Head of caudate nucleus (tissue), 42 donors: ENCODE data around the gene ANKRD33B.
A peak's percentile ranks its signal among the peaks of the same experiment; 100 is the strongest.

Experiments used
- DNase-seq, 42 donors: peaks; one replicate each; pipeline versions ENCODE4 v3.0.0 to v3.0.0-alpha.2; 2020 to 2021; ENCODE audit warnings: mixed read lengths in 7 of 42
- intact Hi-C: fragments of 100-400 bp; cut with DNase I; formaldehyde crosslinking; loops from one replicate; pipeline ENCODE4 v1.15.0; 2022

Gene ANKRD33B

GRCh38 chr5:10672146-10673016 is 108.5 kb downstream of the ANKRD33B start:
- intact Hi-C loops = no loop called here
- peak in 1 of 42 donors; percentile 21 for DNase-seq

GRCh38 chr5:10673017-10673389 is 109.1 kb downstream of the ANKRD33B start:
- DNase-seq = no peak
- intact Hi-C loops = no loop called here

GRCh38 chr5:10673407-10673806 is 109.5 kb downstream of the ANKRD33B start:
- DNase-seq = peak in 2 of 42 donors; percentile 34 to 40
- intact Hi-C loops = no loop called here

GRCh38 chr5:10674096-10674495 is 110.2 kb downstream of the ANKRD33B start:
- DNase-seq = no peak
- intact Hi-C loops = no loop called here

- peak in 1 of 42 donors; percentile 31 for DNase-seq
- intact Hi-C loops = no loop called here
Observed at GRCh38 chr5:10674582-10674981, 110.7 kb downstream of the ANKRD33B start.

- intact Hi-C loops = no loop called here
Observed at GRCh38 chr5:10675177-10675700, 111.4 kb downstream of the ANKRD33B start.

GRCh38 chr5:10676224-10676623 is 112.4 kb downstream of the ANKRD33B start:
- intact Hi-C loops = no loop called here
- peak in 1 of 42 donors; percentile 35 for DNase-seq

More at GRCh38 chr5:10675177-10675700, 111.4 kb downstream of the ANKRD33B start:
- DNase-seq = peak in 1 of 42 donors; percentile 26

- intact Hi-C loops = no loop called here
- no peak for DNase-seq
Observed at GRCh38 chr5:10676946-10677345, 113.1 kb downstream of the ANKRD33B start.

- intact Hi-C loops = no loop called here
- peak in 1 of 42 donors; percentile 23 for DNase-seq
Observed at GRCh38 chr5:10677533-10677932, 113.7 kb downstream of the ANKRD33B start.

- peak in 1 of 42 donors; percentile 6 for DNase-seq
Observed at GRCh38 chr5:10678244-10678643, 114.4 kb downstream of the ANKRD33B start.

GRCh38 chr5:10679336-10679988 is 115.6 kb downstream of the ANKRD33B start:
- DNase-seq = peak in 1 of 42 donors; percentile 22
- intact Hi-C loops = no loop called here

More at GRCh38 chr5:10678244-10678643, 114.4 kb downstream of the ANKRD33B start:
- intact Hi-C loops = no loop called here

GRCh38 chr5:10680876-10681481 is 117.1 kb downstream of the ANKRD33B start:
- intact Hi-C loops = no loop called here
- no peak for DNase-seq

- DNase-seq = no peak
- intact Hi-C loops = no loop called here
Observed at GRCh38 chr5:10681731-10682679, 118.1 kb downstream of the ANKRD33B start.

GRCh38 chr5:10682801-10683525 is 119.1 kb downstream of the ANKRD33B start:
- intact Hi-C loops = no loop called here
- peak in 1 of 42 donors; percentile 18 for DNase-seq

- no peak for DNase-seq
- intact Hi-C loops = no loop called here
Observed at GRCh38 chr5:10684303-10685086, 120.6 kb downstream of the ANKRD33B start.

GRCh38 chr5:10685115-10685521 is 121.2 kb downstream of the ANKRD33B start:
- DNase-seq = no peak
- intact Hi-C loops = no loop called here

GRCh38 chr5:10686890-10687289 is 123.0 kb downstream of the ANKRD33B start:
- no peak for DNase-seq
- intact Hi-C loops = no loop called here
